ENCODE data around the gene PTH2. TPM values are rescaled to one million over a fixed set of nuclear protein-coding genes. Genes with fewer than 3 reads are reported as not detected.

PTH2 gene
- total and polyA plus RNA-seq, 9 donors, result not detected

DNA sequence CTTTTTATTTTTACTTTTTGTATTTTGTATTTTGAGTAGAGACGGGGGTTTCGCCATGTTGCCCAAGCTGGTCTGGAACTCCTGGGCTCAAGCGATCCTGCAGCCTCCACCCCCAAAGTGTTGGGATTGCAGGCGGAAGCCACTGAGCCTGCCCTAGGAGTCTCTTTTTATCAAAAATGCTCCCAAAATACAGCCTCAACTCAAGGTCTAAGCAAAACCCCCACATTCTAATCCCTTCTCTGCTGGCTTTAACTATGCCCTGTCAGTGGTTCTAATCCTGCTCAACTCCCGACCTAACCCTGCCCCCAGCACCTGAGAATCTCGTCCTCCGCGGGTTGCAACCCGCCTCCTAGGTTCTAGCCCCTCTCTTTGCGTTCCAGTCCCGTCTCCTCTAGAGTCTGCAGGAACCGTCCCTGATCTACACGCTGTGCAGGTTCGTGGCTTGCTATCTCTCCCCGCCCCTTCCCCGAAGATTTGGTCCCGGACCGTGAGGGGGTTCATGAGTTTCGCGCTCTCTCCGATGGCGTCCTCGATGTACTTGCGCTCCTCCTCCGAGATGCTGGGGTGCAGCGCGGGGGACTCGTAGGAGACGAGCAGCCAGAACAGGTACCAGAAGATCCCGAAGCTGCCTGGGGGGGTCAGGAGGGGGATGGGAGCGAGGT, 10.1 kb upstream of the PTH2 start:
- intact Hi-C loops (cut with DNase I), result loop anchor here in 1 of 4 donors (10.0 kb wide), 1 partner anchor 59 kb away; no protein-coding TSS in a partner anchor
- 10 to 14% (median 14%) methylated on average over 31 of the region's 31 CpGs for WGBS, 3 donors
- no peak for DNase-seq
- no peaks in the 10 kb centered on the region for H3K9me3 ChIP-seq
- H3K4me3 ChIP-seq, result no peak overlapping the region
- no peaks in the 10 kb centered on the region for H3K4me1 ChIP-seq (ENCODE audit: insufficient read depth)
- H3K27me3 ChIP-seq, result peaks cover 8% of the 10 kb centered on the region
- no peaks in the 10 kb centered on the region for H3K36me3 ChIP-seq
- H3K27ac ChIP-seq, result no peak overlapping the region
- TF ChIP-seq, protein P1, sequence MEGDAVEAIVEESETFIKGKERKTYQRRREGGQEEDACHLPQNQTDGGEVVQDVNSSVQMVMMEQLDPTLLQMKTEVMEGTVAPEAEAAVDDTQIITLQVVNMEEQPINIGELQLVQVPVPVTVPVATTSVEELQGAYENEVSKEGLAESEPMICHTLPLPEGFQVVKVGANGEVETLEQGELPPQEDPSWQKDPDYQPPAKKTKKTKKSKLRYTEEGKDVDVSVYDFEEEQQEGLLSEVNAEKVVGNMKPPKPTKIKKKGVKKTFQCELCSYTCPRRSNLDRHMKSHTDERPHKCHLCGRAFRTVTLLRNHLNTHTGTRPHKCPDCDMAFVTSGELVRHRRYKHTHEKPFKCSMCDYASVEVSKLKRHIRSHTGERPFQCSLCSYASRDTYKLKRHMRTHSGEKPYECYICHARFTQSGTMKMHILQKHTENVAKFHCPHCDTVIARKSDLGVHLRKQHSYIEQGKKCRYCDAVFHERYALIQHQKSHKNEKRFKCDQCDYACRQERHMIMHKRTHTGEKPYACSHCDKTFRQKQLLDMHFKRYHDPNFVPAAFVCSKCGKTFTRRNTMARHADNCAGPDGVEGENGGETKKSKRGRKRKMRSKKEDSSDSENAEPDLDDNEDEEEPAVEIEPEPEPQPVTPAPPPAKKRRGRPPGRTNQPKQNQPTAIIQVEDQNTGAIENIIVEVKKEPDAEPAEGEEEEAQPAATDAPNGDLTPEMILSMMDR (IDR thresholded peaks at IDR 0.05), result no peak
- TF ChIP-seq POLR2A (IDR thresholded peaks at IDR 0.05) (no peak), EP300 (IDR thresholded peaks at IDR 0.05) (no peak)

DNA sequence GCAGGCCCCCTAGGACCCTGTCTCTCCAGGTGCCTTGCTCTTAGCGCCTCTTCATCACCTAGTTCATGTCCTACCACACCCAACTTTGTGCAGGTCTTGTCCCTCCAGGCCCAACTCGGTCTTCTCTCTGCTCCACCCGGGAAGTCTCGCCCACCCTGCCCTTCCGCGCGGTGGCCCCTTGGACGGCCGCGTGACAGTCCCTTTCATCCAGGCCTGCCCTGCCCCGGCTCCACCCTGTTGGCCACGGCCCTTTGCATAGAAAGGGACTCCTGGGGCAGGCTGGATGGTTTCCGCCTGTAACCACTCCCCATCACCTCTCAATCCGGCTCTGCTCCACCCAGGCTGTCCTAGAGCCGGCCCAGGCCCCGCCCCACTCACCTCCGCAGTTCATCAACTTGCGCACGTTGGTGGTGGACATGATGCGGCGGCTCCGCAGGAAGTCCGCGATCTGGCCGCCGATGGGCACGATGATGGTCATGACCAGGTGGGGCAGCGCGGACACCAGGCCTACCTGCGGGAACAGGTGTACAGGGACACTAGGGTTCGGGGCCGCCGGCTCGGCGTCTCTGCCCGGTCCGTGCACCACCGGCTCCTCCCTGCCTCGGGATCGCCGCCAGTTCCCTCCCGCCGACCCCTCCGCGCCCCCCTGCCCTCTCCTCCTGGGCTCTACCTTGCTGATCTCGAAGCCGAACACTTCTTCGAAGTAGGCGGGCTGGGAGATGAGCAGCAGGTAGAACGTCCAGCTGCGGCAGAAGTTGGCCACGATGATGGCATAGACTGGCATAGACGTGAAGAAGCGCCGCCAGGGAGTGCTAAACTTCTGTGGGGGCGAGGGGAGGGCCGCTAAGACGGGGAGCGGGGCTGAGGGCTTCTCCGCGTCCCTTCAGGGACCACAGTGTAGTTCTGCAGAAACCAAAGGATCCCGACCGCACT, 9.2 kb upstream of the PTH2 start:
- H3K4me1 ChIP-seq (ENCODE audit: insufficient read depth), result peaks cover 1% of the 10 kb centered on the region
- H3K4me3 ChIP-seq, result no peak overlapping the region
- intact Hi-C loops (cut with DNase I), result loop anchor here in 1 of 4 donors (10.0 kb wide), 1 partner anchor 58 kb away; no protein-coding TSS in a partner anchor
- H3K9me3 ChIP-seq, result no peaks in the 10 kb centered on the region
- no peak for TF ChIP-seq EP300 (IDR thresholded peaks at IDR 0.05)
- TF ChIP-seq POLR2A (IDR thresholded peaks at IDR 0.05), result no peak
- TF ChIP-seq, protein P1 (IDR thresholded peaks at IDR 0.05), result no peak
- H3K36me3 ChIP-seq, result no peaks in the 10 kb centered on the region
- 7 to 13% (median 10%) methylated on average over 53 to 63 of the region's 63 CpGs for WGBS, 3 donors
- H3K27me3 ChIP-seq, result peaks cover 8% of the 10 kb centered on the region
- no peak for DNase-seq
- H3K27ac ChIP-seq, result no peak overlapping the region

DNA sequence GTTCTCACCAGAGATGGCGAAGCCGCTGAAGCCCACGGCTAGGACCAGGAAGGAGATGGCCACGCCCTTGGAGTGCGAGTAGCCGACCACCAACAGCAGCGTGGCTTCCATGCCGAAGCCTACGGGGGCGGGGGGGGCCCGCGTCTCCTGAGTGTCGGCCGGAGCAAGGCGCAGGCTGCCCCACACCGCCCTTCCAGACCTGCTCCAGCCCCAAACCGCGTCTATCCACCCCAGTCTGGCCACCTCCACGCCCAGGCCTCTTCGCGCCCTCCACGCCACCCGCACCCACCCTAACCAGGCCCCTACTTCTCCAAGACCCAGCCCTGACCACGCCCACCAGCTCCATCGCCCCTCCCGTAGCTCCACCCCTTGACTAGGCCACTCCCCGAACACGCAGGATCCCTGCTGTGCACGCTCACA, 8.1 kb upstream of the PTH2 start:
- TF ChIP-seq EP300 (IDR thresholded peaks at IDR 0.05) (no peak), POLR2A (IDR thresholded peaks at IDR 0.05) (no peak)
- TF ChIP-seq, protein P1 (IDR thresholded peaks at IDR 0.05), result no peak
- Histone ChIP-seq H3K36me3 (no peaks in the 10 kb centered on the region), H3K27me3 (peaks cover 8% of the 10 kb centered on the region), H3K27ac (no peak overlapping the region), H3K4me3 (no peak overlapping the region), H3K9me3 (no peaks in the 10 kb centered on the region), H3K4me1 (ENCODE audit: insufficient read depth) (peaks cover 1% of the 10 kb centered on the region)
- WGBS, 3 donors, result 44 to 48% (median 45%) methylated on average over 29 of the region's 29 CpGs
- no peak for DNase-seq
- intact Hi-C loops (cut with DNase I), result loop anchor here in 1 of 4 donors (10.0 kb wide), 1 partner anchor 57 kb away; no protein-coding TSS in a partner anchor

DNA sequence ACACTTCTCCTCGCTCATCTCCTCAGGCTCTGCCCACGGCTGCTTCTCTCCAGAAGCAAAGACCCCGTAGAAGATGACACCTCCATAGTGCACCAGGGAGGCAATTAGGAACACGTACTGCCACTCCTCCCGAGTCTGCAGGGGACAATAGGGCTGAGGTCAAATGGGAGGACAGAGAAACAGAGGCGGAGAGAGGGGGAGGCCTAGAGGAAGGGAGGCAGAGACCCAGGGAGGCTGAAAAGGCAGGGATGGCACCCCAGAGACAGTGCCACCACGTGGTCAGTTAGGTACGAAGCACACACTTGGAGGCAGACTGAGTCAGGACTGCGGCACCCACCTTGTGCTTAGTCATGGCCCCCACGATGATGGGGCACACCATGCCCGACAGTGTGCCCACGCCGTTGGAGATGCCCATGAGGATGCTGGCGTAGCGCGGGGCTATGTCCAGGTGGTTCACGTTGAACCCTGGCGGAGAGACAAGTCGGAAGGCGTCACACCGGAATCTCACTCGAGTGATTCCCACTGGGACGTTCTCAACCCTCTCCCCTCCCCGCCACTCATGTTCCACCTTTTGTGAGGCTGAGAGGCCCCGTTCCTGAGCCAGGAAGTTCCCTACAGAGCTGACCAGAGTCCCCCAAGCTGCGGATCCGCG, 7.6 kb upstream of the PTH2 start:
- H3K9me3 ChIP-seq, result no peaks in the 10 kb centered on the region
- DNase-seq, result no peak
- H3K4me1 ChIP-seq (ENCODE audit: insufficient read depth), result peaks cover 1% of the 10 kb centered on the region
- no peak overlapping the region for H3K4me3 ChIP-seq
- peaks cover 8% of the 10 kb centered on the region for H3K27me3 ChIP-seq
- TF ChIP-seq, protein P1 (IDR thresholded peaks at IDR 0.05), result no peak
- TF ChIP-seq EP300 (IDR thresholded peaks at IDR 0.05), result no peak
- no peak for TF ChIP-seq POLR2A (IDR thresholded peaks at IDR 0.05)
- no peak overlapping the region for H3K27ac ChIP-seq
- H3K36me3 ChIP-seq, result no peaks in the 10 kb centered on the region
- 65 to 68% (median 66%) methylated on average over 26 to 28 of the region's 28 CpGs for whole genome bisulfite sequencing, 3 donors
- intact Hi-C loops (cut with DNase I), result loop anchor here in 1 of 4 donors (10.0 kb wide), 1 partner anchor 56 kb away; no protein-coding TSS in a partner anchor
